Cardiac fibroblast (primary cell): ENCODE data around the gene CHTOP.

Experiments used
- DNase-seq, 2 donors: peaks; one replicate each; pipeline versions ENCODE4 v3.0.0 to v3.0.0-alpha.2; 2010; ENCODE audit warnings: low read depth in 2 of 2
- H3K4me3 ChIP-seq, 2 donors: replicated peaks in 1 of 2; 1 replicate in 1 of 2; 2 replicates in 1 of 2; pipeline ENCODE4 v1.5.1; 2011; ENCODE audit warnings: low read depth in 2 of 2, low read length in 2 of 2, mild to moderate bottlenecking in 2 of 2, moderate library complexity in 1 of 2
- TF ChIP-seq, protein P1 (sequence below): IDR thresholded peaks from one replicate; pipeline ENCODE4 v1.5.1; 2011; ENCODE audit warnings: low read depth, mild to moderate bottlenecking, low read length, inconsistent platforms

Gene CHTOP

DNA sequence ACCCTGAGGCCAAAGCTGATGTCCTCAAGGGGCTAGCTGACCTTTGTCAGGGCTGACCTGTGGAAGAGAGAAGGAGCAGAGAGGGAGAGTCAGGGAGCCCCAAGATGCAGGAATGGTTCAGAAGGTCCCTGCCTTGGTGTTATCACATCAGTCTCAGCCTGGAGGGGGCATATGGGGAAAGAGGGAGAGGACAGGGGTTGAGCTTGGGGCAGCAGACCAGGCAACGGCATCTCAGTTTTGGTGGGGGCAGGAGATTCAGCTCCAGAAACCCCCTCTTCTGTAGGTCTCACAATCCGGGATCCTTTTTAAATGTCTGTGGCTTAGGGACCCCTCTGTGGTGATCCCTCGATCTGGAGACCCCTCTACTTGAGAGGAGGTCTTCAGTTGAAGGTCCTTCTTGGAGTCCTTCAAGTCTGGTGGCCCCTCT is 7.4 kb upstream of the CHTOP start:
- H3K4me3 ChIP-seq = peak overlapping the region; percentile 66 to 69
- no peak for DNase-seq
- TF ChIP-seq, protein P1, sequence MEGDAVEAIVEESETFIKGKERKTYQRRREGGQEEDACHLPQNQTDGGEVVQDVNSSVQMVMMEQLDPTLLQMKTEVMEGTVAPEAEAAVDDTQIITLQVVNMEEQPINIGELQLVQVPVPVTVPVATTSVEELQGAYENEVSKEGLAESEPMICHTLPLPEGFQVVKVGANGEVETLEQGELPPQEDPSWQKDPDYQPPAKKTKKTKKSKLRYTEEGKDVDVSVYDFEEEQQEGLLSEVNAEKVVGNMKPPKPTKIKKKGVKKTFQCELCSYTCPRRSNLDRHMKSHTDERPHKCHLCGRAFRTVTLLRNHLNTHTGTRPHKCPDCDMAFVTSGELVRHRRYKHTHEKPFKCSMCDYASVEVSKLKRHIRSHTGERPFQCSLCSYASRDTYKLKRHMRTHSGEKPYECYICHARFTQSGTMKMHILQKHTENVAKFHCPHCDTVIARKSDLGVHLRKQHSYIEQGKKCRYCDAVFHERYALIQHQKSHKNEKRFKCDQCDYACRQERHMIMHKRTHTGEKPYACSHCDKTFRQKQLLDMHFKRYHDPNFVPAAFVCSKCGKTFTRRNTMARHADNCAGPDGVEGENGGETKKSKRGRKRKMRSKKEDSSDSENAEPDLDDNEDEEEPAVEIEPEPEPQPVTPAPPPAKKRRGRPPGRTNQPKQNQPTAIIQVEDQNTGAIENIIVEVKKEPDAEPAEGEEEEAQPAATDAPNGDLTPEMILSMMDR = no peak

DNA sequence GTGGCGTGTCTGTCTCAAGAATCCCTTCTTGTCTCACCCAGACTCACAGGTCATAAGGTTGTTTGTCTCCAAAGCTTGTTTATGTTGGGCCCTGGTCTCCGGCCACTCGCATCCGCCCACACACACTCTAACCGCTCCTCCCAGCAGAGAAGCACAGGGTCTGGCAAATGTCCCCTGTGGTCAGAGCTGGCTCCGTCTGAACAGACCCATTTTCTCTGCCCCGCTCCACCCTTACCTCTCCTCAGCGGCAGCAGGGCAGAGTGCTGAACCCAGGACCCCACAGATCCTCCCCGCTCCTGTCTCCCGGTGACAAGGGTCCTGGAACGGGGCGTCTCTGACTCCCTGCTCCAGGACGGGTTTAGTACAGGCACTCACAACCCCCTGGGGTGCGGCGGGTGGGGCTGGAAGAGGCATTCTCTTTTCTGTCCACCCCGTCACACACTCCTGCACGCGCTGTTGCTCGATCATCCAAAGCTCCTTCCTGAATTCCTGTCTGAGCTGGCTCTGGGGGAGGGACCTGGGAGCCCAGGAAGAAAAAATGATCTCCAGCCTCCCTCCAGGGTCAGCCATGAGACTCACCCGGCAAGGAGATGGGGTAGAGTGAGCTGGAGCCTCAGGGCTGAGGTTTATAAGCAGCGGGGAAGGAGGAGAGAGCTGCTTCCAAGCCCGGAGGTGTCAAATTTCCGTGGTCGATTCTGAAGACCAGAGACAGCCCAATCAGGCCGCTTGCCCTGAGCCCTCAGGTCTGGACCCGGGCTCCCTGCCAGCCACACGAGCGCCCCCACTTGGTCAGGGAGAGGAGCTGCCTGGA is 6.8 kb upstream of the CHTOP start, which contains the start of gene S100A13:
TSS of gene S100A13 (minus strand) at position 602 of the 811 bp plus-strand sequence. CDS start 1,033 bp downstream, outside the sequence.
- peak within 1 kb of the TSS; percentile 66 to 69 for H3K4me3 ChIP-seq
- TF ChIP-seq, protein P1 = peak; percentile 71
- DNase-seq = peak; percentile 91 to 97

DNA sequence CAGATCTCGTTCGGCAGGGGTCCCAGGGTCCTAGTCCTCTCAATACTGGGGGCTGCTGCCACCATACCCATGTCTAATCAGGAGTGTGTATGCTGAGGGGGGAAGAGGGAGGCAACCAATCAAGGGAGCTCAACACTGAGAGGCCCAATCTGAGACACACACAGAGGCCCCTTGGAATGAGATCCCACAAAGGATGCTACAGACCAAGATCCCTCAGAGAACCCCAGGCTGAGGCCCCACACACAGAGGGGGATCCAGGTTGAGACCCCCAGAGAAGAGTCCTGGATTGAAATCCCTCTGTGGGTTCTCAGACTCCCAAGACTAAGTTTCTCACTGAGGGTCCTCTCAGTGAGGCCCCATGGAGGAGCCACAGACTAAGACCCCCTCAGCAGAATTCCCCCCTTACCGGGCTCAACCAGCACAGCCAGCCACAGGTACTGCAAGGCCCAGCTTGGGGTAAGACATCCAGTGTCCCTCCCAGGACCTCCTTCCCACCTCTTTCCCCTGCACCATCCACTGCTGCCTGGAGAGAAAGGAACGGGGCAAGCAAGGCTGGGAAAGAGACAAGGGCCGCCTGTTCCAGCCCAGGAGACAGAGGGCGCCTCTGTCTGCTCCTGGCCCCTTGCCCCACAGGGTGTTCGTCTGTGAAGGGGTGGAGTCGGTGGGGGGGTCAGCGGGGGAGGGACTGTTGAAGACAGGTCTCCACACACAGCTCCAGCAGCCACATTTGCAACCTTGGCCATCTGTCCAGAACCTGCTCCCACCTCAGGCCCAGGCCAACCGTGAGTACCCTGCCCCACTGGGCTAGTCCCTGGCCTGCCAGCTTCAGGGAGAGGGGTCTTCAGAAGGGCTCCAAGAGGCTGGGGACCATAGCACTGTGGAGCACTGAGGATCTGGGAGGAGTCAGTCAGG is 5.9 kb upstream of the CHTOP start, which contains the start of gene S100A1:
TSS of gene S100A1 (plus strand) at position 720 of the 912 bp plus-strand sequence. CDS start 2,088 bp downstream, outside the sequence.
- DNase-seq = no peak
- TF ChIP-seq, protein P1 = no peak
- peak within 1 kb of the TSS; percentile 66 to 69 for H3K4me3 ChIP-seq

DNA sequence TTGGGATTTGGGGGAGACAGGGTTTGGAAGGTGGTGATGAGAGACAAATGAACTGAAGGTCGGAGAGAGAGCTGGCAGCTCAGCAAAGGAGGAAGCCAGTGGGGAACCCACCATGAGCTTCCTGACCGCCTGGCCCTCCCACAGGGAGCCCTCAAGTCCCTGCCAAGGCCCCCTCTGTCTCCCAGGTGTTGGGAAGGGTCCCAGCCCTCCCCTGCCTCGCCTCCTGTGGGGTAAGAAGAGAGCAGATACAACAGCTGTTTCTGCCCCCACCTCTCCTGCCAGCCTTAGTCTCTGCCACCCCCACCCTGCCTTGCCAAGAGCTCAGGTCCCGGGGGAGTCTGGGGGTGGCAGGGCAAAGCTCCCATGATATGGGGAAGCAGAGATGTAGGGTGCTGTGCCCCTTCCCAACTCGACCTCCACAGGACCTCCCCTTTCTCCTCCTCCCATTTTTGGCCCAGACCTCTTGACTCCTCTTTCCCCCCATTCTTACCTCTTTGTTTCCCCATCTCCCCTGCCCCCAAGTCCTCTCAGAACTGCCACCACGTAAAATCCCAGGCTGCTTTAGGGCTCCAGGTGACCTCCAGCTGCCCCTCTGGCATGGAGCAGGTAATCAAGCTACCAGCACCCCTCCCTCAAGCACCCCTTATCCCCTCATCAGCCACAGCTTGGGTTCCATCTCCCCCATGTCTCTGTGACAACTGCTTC is 5.1 kb upstream of the CHTOP start:
- TF ChIP-seq, protein P1 = no peak
- H3K4me3 ChIP-seq = no peak overlapping the region
- no peak for DNase-seq

DNA sequence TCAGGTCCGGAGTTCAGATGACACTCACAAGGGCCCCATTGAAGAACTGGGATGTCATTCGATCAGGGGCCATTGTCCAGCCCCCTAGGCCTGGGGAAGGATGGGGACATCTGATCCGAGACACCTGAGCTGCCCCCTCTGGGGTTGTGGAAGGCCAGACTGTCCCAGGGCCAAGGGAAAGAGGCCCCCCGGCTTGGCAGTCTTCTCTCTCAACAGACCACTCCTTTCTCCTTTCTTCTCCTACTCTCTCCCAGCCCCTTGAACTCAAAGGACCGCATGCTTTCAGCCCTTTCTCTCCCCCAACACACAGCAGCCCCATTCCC is 4.6 kb upstream of the CHTOP start:
- DNase-seq = no peak
- no peak overlapping the region for H3K4me3 ChIP-seq
- TF ChIP-seq, protein P1 = no peak

DNA sequence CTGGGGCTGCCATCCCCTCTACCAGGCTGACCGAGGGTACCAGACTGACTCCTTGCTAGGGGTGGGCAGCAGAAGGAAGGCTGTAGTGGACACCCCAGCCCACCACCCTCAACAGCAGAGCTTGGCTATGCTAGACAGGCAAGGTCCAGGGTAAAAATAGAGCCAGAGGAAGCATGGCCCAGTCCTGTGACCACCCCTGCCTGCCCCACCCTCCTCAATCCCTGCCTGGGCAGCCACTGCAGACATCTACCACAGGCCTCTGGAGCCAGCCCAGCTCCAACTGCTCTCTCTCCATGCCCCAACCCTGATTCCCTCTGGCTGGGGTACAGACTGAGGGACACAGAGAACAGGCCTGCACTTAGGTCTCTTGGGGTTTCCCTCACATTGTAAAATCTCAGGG is 3.9 kb upstream of the CHTOP start:
- DNase-seq = no peak
- TF ChIP-seq, protein P1 = no peak
- H3K4me3 ChIP-seq = no peak overlapping the region
